ENCODE results near the gene MT1G. TPM values are rescaled to one million over a fixed set of nuclear protein-coding genes. Genes with fewer than 3 reads are reported as not detected.

The MT1G gene
- polyA plus RNA-seq, 2 of the 4 experiments (the other 2 are of a cell fraction), result not detected

GRCh38 chr16:56634715-56635440 lies 33.0 kb downstream of the MT1G start:
- Histone ChIP-seq H3K9me3 (no peaks in the 10 kb centered on the region), H3K27ac (no peak overlapping the region), H3K4me2 (no peak overlapping the region), H3K4me3 (no peak overlapping the region), H3K4me1 (0 out of 3 replicates have a peak, but pooled peaks cover 3% of the 10 kb centered on the region)
- DNase-seq (ENCODE audit: low read depth in 1 of 2, low spot score in 1 of 2), result no peak
- 82% methylated on average over 47 of the region's 47 CpGs for WGBS (ENCODE audit: missing lambda C conversion rate)
- CTCF ChIA-PET, result interaction anchor here (0.8 to 25.6 kb wide), 5 partner anchors 9 to 67 kb away, joined by 3 to 340 read pairs (median 4); partner anchors contain the start of gene MT2A
- POLR2A ChIA-PET, result no interaction called here
- FAIRE-seq, result no peak
- TF ChIP-seq KDM1A (IDR thresholded peaks at IDR 0.05; ENCODE audit: low read depth) (no peak), CBX2 (IDR thresholded peaks at IDR 0.05; ENCODE audit: borderline replicate concordance, low read depth) (no peak), HOXB13 (CRISPR knock-in tag; IDR thresholded peaks at IDR 0.05; ENCODE audit: low read depth) (no peak), RNF2 (IDR thresholded peaks at IDR 0.05; ENCODE audit: borderline replicate concordance, low read depth) (no peak), NR3C1 (IDR thresholded peaks at IDR 0.05) (no peak), TFCP2L1 (CRISPR knock-in tag; IDR thresholded peaks at IDR 0.05) (no peak), NPAS2 (CRISPR knock-in tag; IDR thresholded peaks at IDR 0.05; ENCODE audit: borderline replicate concordance) (no peak), HDAC2 (IDR thresholded peaks at IDR 0.05) (no peak), RARB (CRISPR knock-in tag; IDR thresholded peaks at IDR 0.05) (no peak), SREBF2 (IDR thresholded peaks at IDR 0.05) (no peak), JUNB (IDR thresholded peaks at IDR 0.05) (no peak), KDM5A (IDR thresholded peaks at IDR 0.05) (no peak), EHMT2 (IDR thresholded peaks at IDR 0.05; ENCODE audit: low read depth) (no peak), PHF8 (IDR thresholded peaks at IDR 0.05; ENCODE audit: borderline replicate concordance, low read depth) (no peak), CHD4 (IDR thresholded peaks at IDR 0.05; ENCODE audit: borderline replicate concordance) (no peak), GATA3 (IDR thresholded peaks at IDR 0.05; ENCODE audit: borderline replicate concordance) (no peak), EP300 (IDR thresholded peaks at IDR 0.05) (no peak), BCL3 (IDR thresholded peaks at IDR 0.05) (no peak), ZC3H11A (IDR thresholded peaks at IDR 0.05) (no peak)
- TF ChIP-seq, protein P1, sequence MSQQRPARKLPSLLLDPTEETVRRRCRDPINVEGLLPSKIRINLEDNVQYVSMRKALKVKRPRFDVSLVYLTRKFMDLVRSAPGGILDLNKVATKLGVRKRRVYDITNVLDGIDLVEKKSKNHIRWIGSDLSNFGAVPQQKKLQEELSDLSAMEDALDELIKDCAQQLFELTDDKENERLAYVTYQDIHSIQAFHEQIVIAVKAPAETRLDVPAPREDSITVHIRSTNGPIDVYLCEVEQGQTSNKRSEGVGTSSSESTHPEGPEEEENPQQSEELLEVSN (IDR thresholded peaks at IDR 0.05; ENCODE audit: borderline replicate concordance, low read depth), result no peak
- ATAC-seq, result no peak

DNA sequence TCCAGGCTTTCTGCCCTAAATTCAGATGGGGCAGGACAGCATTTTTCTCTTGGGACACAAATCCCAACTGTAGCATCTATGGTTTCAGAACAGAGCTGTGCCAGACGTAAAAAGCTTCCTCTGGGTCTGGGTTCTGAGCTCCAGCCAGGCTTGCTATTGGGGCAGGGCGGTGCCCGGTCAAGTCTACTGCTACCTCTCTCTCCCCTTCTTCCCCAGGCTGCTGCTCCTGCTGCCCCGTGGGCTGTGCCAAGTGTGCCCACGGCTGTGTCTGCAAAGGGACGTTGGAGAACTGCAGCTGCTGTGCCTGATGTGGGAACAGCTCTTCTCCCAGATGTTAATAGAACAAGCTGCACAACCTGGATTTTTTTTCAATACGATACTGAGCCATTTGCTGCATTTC lies 34.3 kb downstream of the MT1G start:
- Histone ChIP-seq H3K4me1 (0 out of 3 replicates have a peak, but pooled peaks cover under 1% of the 10 kb centered on the region), H3K4me3 (no peak overlapping the region), H3K4me2 (no peak overlapping the region), H3K9me3 (no peaks in the 10 kb centered on the region), H3K27ac (no peak overlapping the region)
- ATAC-seq, result no peak
- TF ChIP-seq CBX2 (IDR thresholded peaks at IDR 0.05; ENCODE audit: borderline replicate concordance, low read depth), result no peak
- POLR2A ChIA-PET, result interaction anchor here (1.0 kb wide), 1 partner anchor 25 kb away, joined by 4 read pairs; the partner anchor contains the start of gene MT2A
- no peak for FAIRE-seq
- no peak for DNase-seq (ENCODE audit: low read depth in 1 of 2, low spot score in 1 of 2)
- WGBS (ENCODE audit: missing lambda C conversion rate), result 44% methylated on average over 7 of the region's 7 CpGs
- CTCF ChIA-PET, result interaction anchor here (1.0 to 25.6 kb wide), 4 partner anchors 10 to 69 kb away, joined by 3 to 340 read pairs (median 4); partner anchors contain the start of gene MT2A

DNA sequence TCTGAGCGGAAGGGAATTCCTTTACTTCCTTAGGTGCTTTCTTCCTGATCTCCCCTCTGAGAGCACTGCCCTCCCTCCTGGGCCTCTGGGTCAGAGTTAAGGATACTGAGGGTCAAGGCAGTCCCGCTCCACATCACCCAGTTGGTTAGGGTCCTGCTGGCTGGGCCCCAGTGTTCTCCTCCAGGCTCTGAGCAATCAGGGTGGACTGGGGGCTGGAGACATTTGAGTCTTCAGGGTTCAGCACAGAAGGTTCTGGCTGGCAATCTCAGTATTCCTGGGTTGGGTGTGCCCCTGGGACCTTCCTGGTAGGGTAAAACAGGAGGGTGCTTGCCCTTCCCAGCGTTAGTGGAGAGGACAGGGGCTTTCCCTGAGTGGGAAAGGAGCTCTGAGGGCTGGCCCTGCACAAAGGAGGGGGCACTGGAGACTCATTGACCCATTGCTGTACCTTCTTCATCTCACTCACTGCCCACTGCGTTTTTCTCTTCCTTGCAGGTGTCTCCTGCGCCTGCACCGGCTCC lies 35.0 kb downstream of the MT1G start:
- TF ChIP-seq ZFP36 (IDR thresholded peaks at IDR 0.05; ENCODE audit: borderline replicate concordance, partially characterized antibody), result no peak
- TF ChIP-seq CBX8 (IDR thresholded peaks at IDR 0.05), result no peak
- TF ChIP-seq NR3C1 (IDR thresholded peaks at IDR 0.05), result no peak
- no peak for TF ChIP-seq HMGXB4 (CRISPR knock-in tag; IDR thresholded peaks at IDR 0.05; ENCODE audit: borderline replicate concordance)
- no peak for TF ChIP-seq FOXS1 (CRISPR knock-in tag; IDR thresholded peaks at IDR 0.05)
- TF ChIP-seq CEBPB (IDR thresholded peaks at IDR 0.05), result no peak
- TF ChIP-seq HOXB13 (CRISPR knock-in tag; IDR thresholded peaks at IDR 0.05; ENCODE audit: low read depth), result no peak
- no peak for TF ChIP-seq ATOH8 (CRISPR knock-in tag; IDR thresholded peaks at IDR 0.05; ENCODE audit: low read depth)
- no peak for TF ChIP-seq BHLHE40 (IDR thresholded peaks at IDR 0.05; ENCODE audit: low read depth, low read length)
- peak in 1 of 2 experiments; percentile 12; a peak in 1 of 6 replicates for ATAC-seq
- Histone ChIP-seq H3K4me3 (no peak overlapping the region), H3K4me2 (no peak overlapping the region), H3K9me3 (no peaks in the 10 kb centered on the region), H3K27ac (no peak overlapping the region), H3K4me1 (no peaks in the 10 kb centered on the region)
- no peak for DNase-seq (ENCODE audit: low read depth in 1 of 2, low spot score in 1 of 2)
- ChIA-PET POLR2A (interaction anchor here (1.0 kb wide), 1 partner anchor 25 kb away, joined by 4 read pairs; the partner anchor contains the start of gene MT2A), CTCF (interaction anchor here (1.3 to 25.6 kb wide), 2 partner anchors 11 to 23 kb away, joined by 4 to 340 read pairs; partner anchors contain the start of gene MT2A)
- FAIRE-seq, result no peak
- WGBS (ENCODE audit: missing lambda C conversion rate), result 78% methylated on average over 6 of the region's 6 CpGs

Data from A549 (cell line).